ENCODE data around the gene PSMD12. TPM values are rescaled to one million over a fixed set of nuclear protein-coding genes. Genes with fewer than 3 reads are reported as not detected.

PSMD12 gene
- total RNA-seq, 2 donors from 2014 or later = 19.8 to 24.0 TPM

DNA sequence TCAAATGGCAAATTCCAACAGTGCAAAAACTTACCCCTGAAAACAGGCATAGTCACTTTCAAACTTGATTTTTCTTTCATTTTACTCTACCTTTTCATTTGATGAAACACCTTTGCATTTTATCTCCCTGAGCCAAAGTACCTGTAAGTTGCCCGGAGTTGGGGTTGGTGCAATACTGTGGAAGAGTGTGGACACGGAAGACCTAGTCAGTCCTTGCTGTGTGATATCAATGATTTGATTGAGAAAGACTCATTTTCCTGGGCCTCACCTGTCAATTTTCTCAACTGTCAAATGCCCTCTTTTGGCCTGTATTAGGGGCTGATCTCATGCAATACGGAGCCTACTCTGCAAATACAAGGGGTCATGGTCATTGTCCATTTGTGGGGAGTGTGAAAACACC is 33.3 kb upstream of the PSMD12 start:
- H3K4me3 ChIP-seq = no peak overlapping the region
- no peak overlapping the region for H3K27ac ChIP-seq
- DNase-seq (ENCODE audit: low spot score) = no peak
- WGBS = 96% methylated on average over 3 of the region's 3 CpGs
- TF ChIP-seq POLR2A (IDR thresholded peaks at IDR 0.05) = no peak
- TF ChIP-seq CTCF (IDR thresholded peaks at IDR 0.05) = no peak
- no peak for TF ChIP-seq POLR2AphosphoS5 (IDR thresholded peaks at IDR 0.05)
- intact Hi-C loops (cut with DNase I) = no loop called here
- H3K27me3 ChIP-seq (replicated peaks; ENCODE audit: insufficient read depth) = no peaks in the 10 kb centered on the region
- H3K4me1 ChIP-seq (replicated peaks) = no peaks in the 10 kb centered on the region
- no peaks in the 10 kb centered on the region for H3K36me3 ChIP-seq
- no peaks in the 10 kb centered on the region for H3K9me3 ChIP-seq

- no peak overlapping the region for H3K27ac ChIP-seq
- H3K4me3 ChIP-seq = no peak overlapping the region
- no peaks in the 10 kb centered on the region for H3K27me3 ChIP-seq (replicated peaks; ENCODE audit: insufficient read depth)
- intact Hi-C loops (cut with DNase I) = no loop called here
- no peak for DNase-seq (ENCODE audit: low spot score)
- H3K9me3 ChIP-seq = no peaks in the 10 kb centered on the region
- H3K4me1 ChIP-seq (replicated peaks) = peaks cover 13% of the 10 kb centered on the region
- WGBS = 93% methylated on average over 9 of the region's 9 CpGs
- TF ChIP-seq POLR2A (IDR thresholded peaks at IDR 0.05) (no peak), POLR2AphosphoS5 (IDR thresholded peaks at IDR 0.05) (no peak), CTCF (IDR thresholded peaks at IDR 0.05) (no peak)
- H3K36me3 ChIP-seq = no peaks in the 10 kb centered on the region
Measured at GRCh38 chr17:67393809-67394397, 27.5 kb upstream of the PSMD12 start.

DNA sequence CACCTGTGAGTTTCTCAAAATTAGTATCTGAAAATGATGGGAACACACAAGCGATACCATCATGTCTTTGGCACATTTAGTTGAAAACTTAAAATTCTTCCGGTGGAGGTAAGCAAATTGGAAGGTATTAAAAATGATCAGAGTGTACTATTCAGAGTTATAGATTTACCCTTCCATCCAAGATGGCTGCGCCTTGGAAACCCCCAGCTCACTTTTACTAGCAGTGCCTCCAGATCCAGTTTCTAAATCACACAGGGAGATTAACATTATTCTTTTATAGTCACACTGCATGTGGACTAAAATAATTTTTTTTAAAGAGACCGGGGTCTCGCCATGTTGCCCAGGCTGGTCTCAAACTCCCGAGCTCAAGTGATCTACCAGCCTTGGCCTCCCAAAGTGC is 25.7 kb upstream of the PSMD12 start:
- 96% methylated on average over 6 of the region's 6 CpGs for WGBS

DNA sequence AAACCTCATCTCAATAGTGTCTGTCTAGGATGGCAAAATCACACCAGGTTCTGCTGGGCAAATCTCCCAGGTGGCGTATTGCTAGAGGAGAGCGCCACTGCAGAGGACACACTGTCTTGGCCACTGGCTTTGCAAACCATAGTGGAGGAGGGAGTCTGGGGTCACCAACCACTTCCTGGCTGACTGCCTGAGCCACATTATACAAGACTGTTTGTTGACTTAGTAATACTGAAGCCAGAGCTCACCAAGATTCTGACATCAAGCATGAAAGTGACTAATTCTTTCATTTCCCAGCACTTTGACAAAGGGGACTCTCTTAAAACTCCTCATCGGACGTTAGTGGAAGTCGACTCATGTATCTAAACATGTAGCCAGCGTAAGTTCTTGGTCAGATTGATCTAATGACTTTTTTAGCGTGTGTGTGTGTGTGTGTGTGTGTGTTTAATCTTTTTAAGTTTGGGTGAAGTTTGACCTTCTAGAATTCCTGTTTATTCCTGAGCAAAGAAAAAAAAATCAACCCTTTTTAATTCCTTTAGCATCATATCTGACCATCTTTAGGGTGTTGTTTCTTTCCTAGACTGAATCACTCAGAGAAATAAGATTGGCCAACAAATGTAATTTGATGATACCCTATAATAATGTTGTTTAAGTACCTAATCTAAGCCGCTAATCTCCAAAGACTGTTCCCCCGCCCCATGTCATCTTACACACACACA is 24.4 kb upstream of the PSMD12 start:
- Histone ChIP-seq H3K27me3 (replicated peaks; ENCODE audit: insufficient read depth) (no peaks in the 10 kb centered on the region), H3K36me3 (no peaks in the 10 kb centered on the region), H3K4me1 (replicated peaks) (peaks cover 13% of the 10 kb centered on the region), H3K4me3 (no peak overlapping the region), H3K27ac (peak overlapping the region; percentile 41 to 68), H3K9me3 (no peaks in the 10 kb centered on the region)
- intact Hi-C loops (cut with DNase I) = no loop called here
- DNase-seq (ENCODE audit: low spot score) = peak; percentile 76
- WGBS = 12% methylated on average over 9 of the region's 9 CpGs
- TF ChIP-seq CTCF (IDR thresholded peaks at IDR 0.05) (no peak), POLR2AphosphoS5 (IDR thresholded peaks at IDR 0.05) (peak; percentile 38), POLR2A (IDR thresholded peaks at IDR 0.05) (no peak)

More for the DNA sequence above, 25.7 kb upstream of the PSMD12 start:
- Histone ChIP-seq H3K27me3 (replicated peaks; ENCODE audit: insufficient read depth) (no peaks in the 10 kb centered on the region), H3K4me3 (no peak overlapping the region), H3K9me3 (no peaks in the 10 kb centered on the region), H3K36me3 (no peaks in the 10 kb centered on the region), H3K27ac (no peak overlapping the region), H3K4me1 (replicated peaks) (peaks cover 13% of the 10 kb centered on the region)
- intact Hi-C loops (cut with DNase I) = no loop called here
- no peak for DNase-seq (ENCODE audit: low spot score)
- no peak for TF ChIP-seq POLR2AphosphoS5 (IDR thresholded peaks at IDR 0.05)
- TF ChIP-seq POLR2A (IDR thresholded peaks at IDR 0.05) = no peak
- no peak for TF ChIP-seq CTCF (IDR thresholded peaks at IDR 0.05)

Measured in prostate gland (tissue), 2 donors.